GM18526 (cell line): ENCODE data around the gene ZNF816.

Experiments used
- POLR2A ChIP-seq: IDR thresholded peaks from 3 replicates; pipeline ENCODE4 v1.6.1; 2011; ENCODE audit not compliant: insufficient read length; ENCODE audit errors: extremely low read depth

Gene ZNF816

GRCh38 chr19:52987221-52987620 lies 24.5 kb upstream of the ZNF816 start:
- no peak for TF ChIP-seq POLR2A

DNA sequence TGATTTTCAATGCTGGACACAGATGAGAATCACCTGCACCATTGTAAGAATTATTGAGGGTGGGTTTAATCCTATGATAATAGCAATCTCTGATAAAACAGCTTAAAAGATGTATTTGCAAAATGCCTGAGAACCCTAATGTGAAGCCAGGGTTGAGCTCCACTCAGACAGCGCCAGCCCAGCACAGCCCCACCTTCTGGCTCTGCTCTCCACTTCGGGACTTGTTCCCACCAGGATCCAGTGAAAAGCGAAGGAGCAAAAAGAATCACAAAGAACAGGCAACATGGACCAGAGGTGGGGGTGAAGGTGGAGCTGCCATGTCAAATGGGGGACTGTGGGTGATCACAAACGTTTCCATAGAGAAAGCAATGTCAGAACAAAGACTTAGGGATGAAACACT lies 18.6 kb upstream of the ZNF816 start:
- no peak for TF ChIP-seq POLR2A

DNA sequence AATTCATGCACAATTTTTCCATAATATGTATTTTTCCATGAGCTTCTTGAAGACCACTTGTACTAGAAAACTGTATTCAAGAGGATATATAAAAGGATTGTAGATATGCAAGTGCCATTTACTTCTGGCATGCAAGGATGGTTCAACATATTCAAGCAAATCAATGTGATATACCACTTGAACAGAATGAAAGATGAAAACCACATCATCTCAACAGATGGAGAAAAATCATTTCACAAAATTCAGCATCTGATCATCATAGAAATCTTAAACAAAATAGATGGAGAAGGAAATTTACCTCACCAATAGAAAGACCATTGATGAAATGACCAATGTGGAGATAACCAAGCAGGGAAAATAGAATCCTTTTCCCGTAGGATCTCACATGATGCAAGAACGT lies 5.1 kb upstream of the ZNF816 start:
- no peak for TF ChIP-seq POLR2A

DNA sequence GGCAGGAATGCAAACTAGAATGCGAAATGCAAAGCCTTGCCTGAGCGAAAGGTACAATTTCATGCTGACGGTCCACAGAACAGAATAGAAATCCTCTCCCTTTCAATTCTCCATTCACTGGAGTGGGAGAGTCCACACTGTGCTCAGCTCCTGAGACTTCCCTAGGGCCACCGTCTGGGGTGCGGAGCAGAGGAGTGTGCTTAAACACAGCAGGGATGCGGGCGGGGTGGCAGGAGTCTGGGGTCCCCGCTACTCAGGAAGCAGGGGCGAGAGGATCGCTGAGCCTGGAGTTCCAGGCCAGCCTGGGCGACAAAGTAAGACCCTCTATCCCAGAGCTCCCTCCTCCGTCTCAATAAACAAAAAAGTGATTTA lies 552 bp upstream of the ZNF816 start:
- no peak for TF ChIP-seq POLR2A

DNA sequence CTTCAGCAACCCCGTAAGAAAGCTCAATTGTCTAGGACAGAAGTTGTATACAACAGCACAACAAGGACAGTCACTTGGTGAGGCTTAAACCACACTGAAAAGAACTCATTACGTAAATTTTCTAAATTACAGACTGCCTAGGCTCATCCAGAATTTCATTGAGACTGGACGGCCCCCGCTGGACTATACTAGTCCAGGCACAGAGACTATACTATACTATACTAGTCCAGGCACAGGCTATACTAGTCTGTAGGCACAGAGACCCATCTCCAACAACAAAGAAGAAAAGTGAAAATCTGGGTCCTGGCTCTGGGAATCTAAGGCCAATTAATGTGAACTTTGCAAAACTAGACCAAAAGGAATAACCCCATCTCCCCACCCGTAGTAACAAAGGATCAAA lies 700 bp downstream of the ZNF816 start:
- no peak for TF ChIP-seq POLR2A

DNA sequence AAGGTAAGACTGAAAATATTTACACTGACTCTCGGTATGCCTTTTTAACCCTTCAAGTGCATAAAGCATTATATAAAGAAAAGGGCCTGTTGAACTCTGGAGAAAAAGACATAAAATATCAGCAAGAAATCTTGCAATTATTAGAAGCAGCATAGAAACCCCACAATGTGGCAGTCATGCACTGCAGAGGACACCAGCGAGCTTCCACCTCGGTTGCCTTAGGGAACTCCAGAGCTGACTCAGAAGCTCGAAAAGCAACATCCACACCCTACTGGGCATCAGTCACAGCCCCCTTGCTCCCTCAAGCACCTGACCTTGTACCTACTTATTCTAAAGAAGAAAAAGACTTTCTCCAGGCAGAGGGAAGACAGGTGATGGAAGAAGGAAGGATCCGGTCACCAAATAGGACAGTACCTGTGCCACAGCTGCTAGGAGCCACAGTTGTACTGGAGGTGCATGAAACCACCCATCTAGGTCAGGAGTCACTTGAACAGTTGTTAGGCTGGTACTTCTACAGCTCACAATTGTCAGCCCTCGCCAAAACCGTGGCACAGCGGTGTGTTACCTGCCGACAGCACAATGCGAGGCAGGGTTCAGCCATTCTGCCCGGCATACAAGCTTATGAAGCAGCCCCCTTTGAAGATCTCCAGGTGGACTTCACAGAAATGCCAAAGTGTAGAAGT lies 2.9 kb downstream of the ZNF816 start:
- no peak for TF ChIP-seq POLR2A

DNA sequence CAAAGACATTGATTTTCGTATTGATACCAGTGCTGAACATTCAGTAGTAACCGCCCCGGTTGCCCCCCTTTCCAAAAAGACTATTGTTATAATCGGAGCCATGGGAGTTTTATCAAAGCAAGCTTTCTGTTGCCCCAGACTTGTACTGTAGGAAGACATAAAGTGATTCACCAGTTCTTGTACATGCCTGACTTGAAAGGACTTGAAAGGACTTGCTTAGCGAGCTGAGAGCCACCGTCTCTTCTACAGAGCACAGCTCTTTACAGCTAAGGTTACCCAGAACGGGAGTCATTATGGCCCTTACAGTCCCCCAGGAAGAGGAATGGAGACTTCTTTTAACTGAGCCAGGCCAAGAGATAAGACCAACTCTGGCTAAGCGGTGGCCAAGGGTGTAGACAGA lies 5.1 kb downstream of the ZNF816 start:
- no peak for TF ChIP-seq POLR2A

DNA sequence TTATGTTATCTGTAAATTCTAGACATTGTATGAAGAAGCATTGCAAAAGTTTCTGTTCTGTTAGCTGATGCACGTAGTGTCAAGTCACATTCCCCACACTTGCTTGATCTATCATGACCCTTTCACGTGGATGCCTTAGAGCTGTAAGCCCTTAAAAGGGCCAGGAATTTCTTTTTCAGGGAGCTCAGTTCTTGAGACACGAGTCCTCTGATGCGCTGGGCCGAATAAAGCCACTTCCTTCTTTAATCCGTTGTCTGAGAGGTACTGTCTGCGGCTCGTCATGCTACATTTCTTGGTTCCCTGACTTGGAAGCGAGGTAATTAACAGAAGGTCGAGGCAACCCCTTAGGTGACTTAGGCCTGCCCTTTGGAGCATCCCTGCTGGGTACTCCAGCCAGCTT lies 5.8 kb downstream of the ZNF816 start:
- no peak for TF ChIP-seq POLR2A

DNA sequence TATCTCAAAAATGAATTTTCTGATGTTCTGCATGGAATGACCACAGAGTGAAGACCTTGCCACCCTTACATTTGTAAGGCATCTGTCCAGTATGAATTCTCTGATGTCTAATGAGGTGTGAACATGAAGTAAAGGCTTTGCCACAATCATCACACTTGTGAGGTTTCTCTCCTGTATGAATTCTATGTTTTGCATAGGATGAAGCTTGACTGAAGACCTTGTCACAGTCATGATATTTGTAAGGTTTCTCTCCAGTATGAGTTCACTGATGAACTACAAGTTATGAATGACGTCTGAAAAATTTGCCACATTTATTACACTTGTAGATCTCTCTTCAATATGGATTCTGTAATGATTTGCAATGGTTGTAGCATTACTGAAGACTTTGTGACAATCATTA lies 13.3 kb downstream of the ZNF816 start:
- TF ChIP-seq POLR2A = no peak

- no peak for TF ChIP-seq POLR2A
Observed at GRCh38 chr19:52948025-52948770, 14.5 kb downstream of the ZNF816 start.

DNA sequence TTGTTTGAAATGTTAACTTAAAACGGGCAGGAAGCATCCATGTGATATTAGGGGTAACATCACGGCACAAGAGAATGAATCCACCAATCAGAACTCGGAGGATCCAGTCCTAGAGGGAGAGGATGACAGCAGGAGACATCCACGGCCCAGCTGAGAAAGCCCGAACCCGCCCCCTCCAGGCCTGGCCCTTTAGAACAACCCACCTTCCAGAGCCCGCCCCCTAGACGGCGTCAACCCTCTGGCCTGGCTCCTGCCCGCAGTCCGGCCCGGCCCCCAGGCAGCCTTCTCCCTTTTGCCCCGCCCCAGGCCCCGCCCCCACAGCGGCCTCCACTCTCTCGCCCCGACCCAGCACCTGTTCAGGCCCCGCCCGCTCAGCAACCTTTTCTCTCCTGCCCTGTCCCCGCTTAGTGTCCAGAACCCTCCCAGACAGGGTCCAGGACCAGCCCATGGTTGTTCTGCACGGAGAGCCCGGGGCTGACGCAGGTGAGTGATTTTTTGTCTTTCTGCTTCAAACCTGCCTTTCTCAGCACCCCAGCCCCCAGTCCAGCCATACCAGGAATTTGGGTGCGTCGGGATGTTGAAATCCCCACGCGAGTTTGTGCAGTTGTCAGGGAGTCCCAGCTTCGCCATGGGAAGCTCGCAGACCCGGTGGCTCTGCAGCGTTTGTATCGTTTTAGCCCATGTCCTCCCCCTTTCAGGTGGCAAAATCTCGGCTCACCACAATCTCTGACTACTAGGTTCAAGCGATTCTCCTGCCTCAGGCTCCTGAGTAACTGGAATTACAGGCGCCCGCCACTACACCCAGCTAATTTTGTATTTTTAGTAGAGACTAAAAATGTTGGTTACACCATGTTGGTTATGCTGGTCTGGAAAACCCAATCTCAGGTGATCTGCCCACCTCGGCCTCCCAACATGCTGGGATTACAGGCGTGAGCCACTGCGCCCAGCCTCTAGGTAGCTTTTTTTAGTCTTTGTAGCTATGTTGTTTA lies 16.1 kb downstream of the ZNF816 start:
- no peak for TF ChIP-seq POLR2A

GRCh38 chr19:52945652-52946321 lies 16.9 kb downstream of the ZNF816 start:
- no peak for TF ChIP-seq POLR2A

DNA sequence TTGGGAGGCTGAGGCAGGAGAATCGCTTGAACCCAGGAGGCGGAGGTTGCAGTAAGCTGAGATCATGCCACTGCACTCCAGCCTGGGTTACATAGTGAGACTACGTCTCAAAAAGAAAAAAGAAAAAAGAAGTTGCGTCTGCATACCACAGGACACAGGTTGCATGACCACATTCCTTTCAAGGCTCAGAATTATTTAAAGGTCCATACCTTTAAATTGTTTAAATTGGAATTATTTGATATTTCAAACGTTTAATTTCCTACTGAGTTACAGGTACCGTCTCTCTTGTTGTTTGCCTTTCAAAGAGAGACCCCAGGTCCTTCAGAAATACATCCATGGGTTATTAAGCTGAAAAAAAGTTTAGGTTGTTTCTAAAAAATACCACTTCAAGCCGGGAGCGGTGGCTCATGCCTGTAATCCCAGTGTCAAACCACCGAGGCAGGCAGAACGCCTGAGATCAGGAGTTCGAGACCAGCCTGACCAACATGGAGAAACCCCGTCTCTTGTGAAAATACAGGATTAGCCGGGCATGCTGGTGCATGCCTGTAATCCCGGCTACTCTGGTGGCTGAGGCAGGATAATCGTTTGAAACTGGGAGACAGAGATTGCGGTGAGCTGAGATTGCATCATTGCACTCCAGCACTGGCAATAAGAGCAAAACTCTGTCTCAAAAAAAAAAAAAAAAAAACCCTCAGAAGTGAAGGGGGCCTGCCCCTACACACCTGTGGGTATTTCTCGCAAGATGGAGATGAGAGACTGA lies 18.6 kb downstream of the ZNF816 start:
- no peak for TF ChIP-seq POLR2A

DNA sequence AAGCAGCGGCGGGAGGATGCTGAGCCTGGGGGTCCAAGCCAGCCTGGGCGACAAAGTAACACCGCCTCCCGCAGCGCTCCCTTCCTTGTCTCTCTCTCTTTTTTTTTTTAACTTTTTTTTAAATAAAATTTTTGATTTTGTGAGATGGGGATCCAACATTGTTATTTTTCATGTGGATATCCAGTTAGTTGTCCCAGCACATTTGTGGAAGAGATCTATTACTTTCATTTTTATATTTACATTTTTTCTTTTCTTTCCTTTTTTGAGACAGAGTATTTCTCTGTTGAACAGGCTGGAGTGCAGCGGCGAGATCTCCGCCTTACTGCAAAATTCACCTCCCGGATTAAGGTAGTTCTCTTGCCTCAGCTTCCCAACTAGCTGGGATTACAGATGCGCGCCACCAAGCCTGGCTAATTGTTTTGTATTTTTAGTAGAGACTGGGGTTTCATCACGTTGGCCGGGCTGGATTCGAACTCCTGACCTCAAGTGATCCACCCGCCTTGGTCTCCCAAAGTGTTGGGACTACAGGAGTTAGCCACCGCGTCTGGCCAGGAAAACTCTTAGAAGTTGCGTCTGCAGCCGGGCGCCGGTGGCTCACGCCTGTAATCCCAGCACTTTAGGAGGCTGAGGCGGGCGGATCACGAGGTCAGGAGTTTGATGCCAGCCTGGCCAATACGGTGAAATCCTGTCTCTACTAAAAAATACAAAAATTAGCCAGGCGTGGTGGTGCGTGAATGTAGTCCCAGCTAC lies 19.4 kb downstream of the ZNF816 start:
- no peak for TF ChIP-seq POLR2A
